Mesenchymal stem cell (in vitro differentiated cells and primary cell): ENCODE data around the gene NCOA5.
A peak's percentile ranks its signal among the peaks of the same experiment; 100 is the strongest.

ENCODE experiments used
- DNase-seq: peaks from one replicate; pipeline ENCODE4 v3.0.0-alpha.2; 2013
- H2AFZ ChIP-seq: one replicate; pipeline ENCODE4 v1.6.1; 2013; ENCODE audit warnings: low read depth, mild to moderate bottlenecking, control low read depth, inconsistent platforms, low read length, moderate library complexity
- H2AK5ac ChIP-seq: 2 replicates; pipeline ENCODE4 v1.6.1; 2013; ENCODE audit warnings: low read length, moderate library complexity, mild to moderate bottlenecking, inconsistent platforms; ENCODE audit not compliant: severe bottlenecking
- H2BK120ac ChIP-seq: one replicate; pipeline ENCODE4 v1.6.1; 2013; ENCODE audit warnings: low read depth, mild to moderate bottlenecking, inconsistent platforms, low read length, moderate library complexity
- H2BK12ac ChIP-seq, 2 experiments: one replicate each; pipeline ENCODE4 v1.6.1; 2013; ENCODE audit warnings: inconsistent platforms in 2 of 2, low read length in 2 of 2, mild to moderate bottlenecking in 2 of 2, moderate library complexity in 2 of 2, control low read depth in 1 of 2
- H2BK15ac ChIP-seq: one replicate; pipeline ENCODE4 v1.6.1; 2013; ENCODE audit warnings: mild to moderate bottlenecking, low read depth, inconsistent platforms; ENCODE audit not compliant: poor library complexity, severe bottlenecking
- H2BK5ac ChIP-seq: 2 replicates; pipeline ENCODE4 v1.6.1; 2013; ENCODE audit warnings: low read depth, mild to moderate bottlenecking, low read length, control low read depth, inconsistent platforms; ENCODE audit not compliant: poor library complexity, severe bottlenecking
- H3K14ac ChIP-seq, 2 experiments: one replicate each; pipeline ENCODE4 v1.6.1; 2013; ENCODE audit warnings: inconsistent platforms in 2 of 2, low read length in 2 of 2, control low read depth in 1 of 2, mild to moderate bottlenecking in 1 of 2, moderate library complexity in 1 of 2
- H3K18ac ChIP-seq, 2 experiments: one replicate each; pipeline ENCODE4 v1.6.1; 2013; ENCODE audit warnings: inconsistent platforms in 2 of 2, low read length in 2 of 2, control low read depth in 1 of 2, low read depth in 1 of 2, mild to moderate bottlenecking in 1 of 2
- H3K23ac ChIP-seq, 2 experiments: one replicate each; pipeline ENCODE4 v1.6.1; 2013; ENCODE audit warnings: inconsistent platforms in 2 of 2, low read length in 2 of 2, mild to moderate bottlenecking in 2 of 2, moderate library complexity in 2 of 2, control low read depth in 1 of 2
- H3K27ac ChIP-seq: 2 replicates; pipeline ENCODE4 v1.5.1; 2013; ENCODE audit warnings: mild to moderate bottlenecking, moderate library complexity, low read length, control low read depth, inconsistent platforms; ENCODE audit not compliant: poor library complexity, severe bottlenecking
- H3K27me3 ChIP-seq, 2 experiments: 2 replicates each; pipeline versions ENCODE4 v1.6.1 to v1.7.0; 2013; ENCODE audit warnings: low read length in 2 of 2, mild to moderate bottlenecking in 2 of 2, moderate library complexity in 2 of 2, control low read depth in 1 of 2, inconsistent platforms in 1 of 2; ENCODE audit not compliant: control insufficient read depth in 1 of 2, insufficient read depth in 1 of 2
- H3K36me3 ChIP-seq, 2 experiments: 2 replicates each; pipeline versions ENCODE4 v1.6.1 to v1.7.0; 2013; ENCODE audit warnings: low read length in 2 of 2, control low read depth in 1 of 2, inconsistent platforms in 1 of 2, low read depth in 1 of 2, mild to moderate bottlenecking in 1 of 2; ENCODE audit not compliant: insufficient read depth in 2 of 2, control insufficient read depth in 1 of 2
- H3K4ac ChIP-seq, 2 experiments: one replicate each; pipeline ENCODE4 v1.6.1; 2013; ENCODE audit warnings: inconsistent platforms in 2 of 2, low read length in 2 of 2, mild to moderate bottlenecking in 2 of 2, moderate library complexity in 2 of 2, control low read depth in 1 of 2, low read depth in 1 of 2
- H3K4me1 ChIP-seq: 2 replicates; pipeline ENCODE4 v1.6.1; 2013; ENCODE audit warnings: low read depth, low read length, control low read depth; ENCODE audit not compliant: control insufficient read depth, insufficient read depth
- H3K4me2 ChIP-seq: 2 replicates; pipeline ENCODE4 v1.6.1; 2013; ENCODE audit warnings: low read length, mild to moderate bottlenecking, inconsistent platforms; ENCODE audit not compliant: poor library complexity, severe bottlenecking
- H3K4me3 ChIP-seq, 2 experiments: 2 replicates each; pipeline versions ENCODE4 v1.5.1 to v1.7.0; 2013; ENCODE audit warnings: low read length in 2 of 2, mild to moderate bottlenecking in 2 of 2, control low read depth in 1 of 2, low read depth in 1 of 2; ENCODE audit not compliant: insufficient read depth in 1 of 2
- H3K79me1 ChIP-seq: replicated peaks from 2 replicates; pipeline ENCODE4 v1.6.1; 2013; ENCODE audit warnings: mild to moderate bottlenecking, control low read depth, low read length, inconsistent platforms; ENCODE audit not compliant: poor library complexity, severe bottlenecking
- H3K9ac ChIP-seq: 2 replicates; pipeline ENCODE4 v1.7.0; 2013; ENCODE audit warnings: mild to moderate bottlenecking, low read length, moderate library complexity
- H3K9me3 ChIP-seq: 2 replicates; pipeline ENCODE4 v1.7.0; 2013; ENCODE audit warnings: mild to moderate bottlenecking, low read length; ENCODE audit not compliant: control insufficient read depth
- H4K8ac ChIP-seq: one replicate; pipeline ENCODE4 v1.6.1; 2013; ENCODE audit warnings: inconsistent platforms, mild to moderate bottlenecking, low read length, moderate library complexity
- H4K91ac ChIP-seq: one replicate; pipeline ENCODE4 v1.6.1; 2013; ENCODE audit warnings: mild to moderate bottlenecking, low read length, inconsistent platforms
- WGBS: methylation state at CpG from one replicate; pipeline ENCODE4 v1.1.7; 2013; ENCODE audit warnings: mixed read lengths; 5-methylcytosine and 5-hydroxymethylcytosine counted together

NCOA5 gene

DNA sequence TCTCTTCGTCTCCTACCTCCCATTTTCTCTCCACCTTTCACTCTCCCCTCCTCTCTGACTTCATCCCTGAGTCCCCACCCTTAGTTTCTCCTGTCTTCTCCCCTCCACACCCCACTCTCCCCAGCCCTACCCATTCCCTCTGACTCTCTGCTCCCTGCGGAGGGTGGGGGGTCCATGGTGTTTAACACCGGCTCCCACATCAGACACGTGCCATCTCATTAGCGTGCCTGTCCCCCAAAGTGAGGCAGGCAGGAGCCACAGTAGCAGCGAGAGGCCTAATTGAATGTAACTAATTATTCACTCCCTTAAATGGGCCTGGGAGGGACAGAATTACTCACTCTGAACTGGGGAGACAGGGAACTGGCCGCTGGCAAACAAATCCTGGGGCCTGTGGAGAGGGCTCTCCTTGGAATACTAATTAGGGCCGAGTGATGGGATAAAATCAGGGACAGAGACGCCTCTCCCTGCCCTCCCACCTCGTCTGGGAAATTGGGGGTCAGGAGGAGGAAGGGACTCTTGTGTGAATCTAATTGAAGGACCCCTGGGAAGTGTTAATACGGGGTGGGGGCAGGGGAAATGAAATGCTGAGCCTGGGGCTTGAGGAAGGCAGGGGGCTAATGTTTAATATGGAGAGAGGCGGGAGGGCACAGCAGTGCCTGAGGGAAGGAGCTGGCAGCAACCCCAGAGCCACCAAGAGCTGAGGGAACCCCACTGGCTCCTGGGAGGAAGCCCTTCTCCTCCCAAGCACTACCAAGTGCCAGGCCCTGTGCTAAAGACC is 46.3 kb upstream of the NCOA5 start:
- H3K79me1 ChIP-seq, result no peaks in the 10 kb centered on the region
- no peak overlapping the region for H2AK5ac ChIP-seq
- H3K4me2 ChIP-seq, result no peak overlapping the region
- H3K4ac ChIP-seq, result no peak overlapping the region
- H3K14ac ChIP-seq, result no peak overlapping the region
- no peak overlapping the region for H3K9ac ChIP-seq
- no peak overlapping the region for H4K8ac ChIP-seq
- no peak overlapping the region for H3K4me3 ChIP-seq
- no peak overlapping the region for H3K23ac ChIP-seq
- no peaks in the 10 kb centered on the region for H3K36me3 ChIP-seq
- H2BK15ac ChIP-seq, result no peak overlapping the region
- no peak for DNase-seq
- no peak overlapping the region for H2AFZ ChIP-seq
- H2BK120ac ChIP-seq, result no peak overlapping the region
- no peaks in the 10 kb centered on the region for H3K4me1 ChIP-seq
- H3K18ac ChIP-seq, result no peak overlapping the region
- no peak overlapping the region for H2BK12ac ChIP-seq
- no peak overlapping the region for H3K27ac ChIP-seq
- no peak overlapping the region for H4K91ac ChIP-seq
- H2BK5ac ChIP-seq, result no peak overlapping the region
- peaks cover 66 to 79% of the 10 kb centered on the region in 2 experiments for H3K27me3 ChIP-seq
- no peaks in the 10 kb centered on the region for H3K9me3 ChIP-seq
- 37% methylated on average over 10 of the region's 12 CpGs for WGBS

- Histone ChIP-seq H4K8ac (no peak overlapping the region), H2BK5ac (no peak overlapping the region), H2BK120ac (no peak overlapping the region), H3K4me3 (no peak overlapping the region), H4K91ac (no peak overlapping the region), H2AK5ac (no peak overlapping the region), H2AFZ (no peak overlapping the region), H3K9me3 (no peaks in the 10 kb centered on the region), H3K36me3 (no peaks in the 10 kb centered on the region), H2BK12ac (no peak overlapping the region), H3K27me3 (peaks cover 66 to 79% of the 10 kb centered on the region in 2 experiments), H3K4me2 (no peak overlapping the region), H3K4ac (no peak overlapping the region), H3K27ac (no peak overlapping the region), H3K79me1 (no peaks in the 10 kb centered on the region), H3K23ac (no peak overlapping the region), H3K18ac (no peak overlapping the region), H3K4me1 (no peaks in the 10 kb centered on the region), H3K9ac (no peak overlapping the region), H2BK15ac (no peak overlapping the region), H3K14ac (no peak overlapping the region)
- no peak for DNase-seq
- WGBS, result 83% methylated on average over 7 of the region's 7 CpGs
These were observed 45.0 kb upstream of the NCOA5 start for GRCh38 chr20:46134716-46135115.

DNA sequence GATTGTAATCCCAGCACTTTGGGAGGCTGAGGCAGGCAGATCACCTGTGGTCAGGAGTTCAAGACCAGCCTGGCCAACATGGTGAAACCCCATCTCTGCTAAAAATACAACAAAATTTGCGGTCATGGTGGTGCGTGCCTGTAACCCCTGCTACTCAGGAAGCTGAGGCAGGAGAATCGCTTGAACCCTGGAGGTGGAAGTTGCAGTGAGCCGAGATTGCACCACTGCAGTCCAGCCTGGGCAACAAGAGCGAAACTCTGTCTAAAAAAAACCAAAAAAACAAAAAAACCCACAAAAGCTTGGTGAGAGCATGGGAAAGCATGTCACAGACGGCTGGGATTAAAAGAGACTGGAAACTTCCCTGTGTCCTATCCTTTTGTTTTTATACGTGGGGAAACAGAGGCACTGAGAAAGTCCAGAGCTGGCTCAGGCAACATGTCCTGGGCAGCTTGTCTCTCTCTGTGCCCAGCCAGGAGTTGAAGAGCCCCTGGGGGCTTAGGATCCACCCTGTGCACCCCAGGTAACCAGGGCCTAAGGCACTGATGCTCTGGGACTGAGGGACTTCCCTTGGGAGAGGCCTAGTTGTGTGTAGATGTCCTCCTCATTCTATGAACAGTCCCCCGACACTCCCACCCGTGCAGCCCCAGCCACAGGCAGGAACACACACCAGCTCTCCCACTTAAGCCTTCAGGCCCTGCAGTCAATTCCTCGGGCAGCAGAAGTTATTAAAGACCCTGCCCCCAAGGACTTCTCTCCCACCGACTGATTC is 44.3 kb upstream of the NCOA5 start:
- WGBS, result 81% methylated on average over 8 of the region's 11 CpGs
- H3K4me2 ChIP-seq, result no peak overlapping the region

DNA sequence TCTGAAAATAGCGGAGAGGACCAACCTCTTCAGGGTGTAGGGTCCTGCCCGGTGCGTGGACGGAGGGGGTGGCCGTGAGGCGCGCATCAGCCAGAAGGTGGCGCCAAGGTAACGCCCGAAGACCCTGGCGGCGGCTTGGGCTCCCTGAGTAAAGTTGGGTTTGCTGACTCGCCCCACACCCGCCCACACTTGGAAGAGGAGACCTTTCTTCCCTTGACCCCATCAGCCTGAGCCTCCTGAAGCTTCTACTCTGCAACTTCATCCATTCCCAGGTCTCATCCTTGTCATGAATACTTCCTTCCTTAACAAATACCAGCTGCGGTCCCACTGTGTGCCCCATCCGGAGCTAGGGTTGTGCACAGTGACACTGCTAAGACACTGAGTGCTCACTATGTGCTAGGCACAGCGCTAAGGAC is 43.0 kb upstream of the NCOA5 start:
- Histone ChIP-seq H3K9ac (no peak overlapping the region), H2AK5ac (no peak overlapping the region), H2BK120ac (no peak overlapping the region), H4K8ac (no peak overlapping the region), H3K9me3 (no peaks in the 10 kb centered on the region), H3K27me3 (peaks cover 60 to 72% of the 10 kb centered on the region in 2 experiments), H3K14ac (no peak overlapping the region), H3K4me2 (no peak overlapping the region), H2BK15ac (no peak overlapping the region), H3K4me3 (no peak overlapping the region), H3K36me3 (no peaks in the 10 kb centered on the region), H2BK12ac (no peak overlapping the region), H3K4ac (no peak overlapping the region), H3K4me1 (no peaks in the 10 kb centered on the region), H2BK5ac (no peak overlapping the region), H4K91ac (no peak overlapping the region), H3K27ac (no peak overlapping the region), H3K23ac (no peak overlapping the region), H2AFZ (no peak overlapping the region), H3K18ac (no peak overlapping the region), H3K79me1 (no peaks in the 10 kb centered on the region)
- DNase-seq, result peak; percentile 54
- WGBS, result 15% methylated on average over 17 of the region's 17 CpGs

More for the DNA sequence above, 44.3 kb upstream of the NCOA5 start:
- H4K91ac ChIP-seq, result no peak overlapping the region
- no peak overlapping the region for H3K23ac ChIP-seq
- H3K9me3 ChIP-seq, result no peaks in the 10 kb centered on the region
- H3K4me3 ChIP-seq, result no peak overlapping the region
- H2BK120ac ChIP-seq, result no peak overlapping the region
- no peak overlapping the region for H3K9ac ChIP-seq
- H3K36me3 ChIP-seq, result no peaks in the 10 kb centered on the region
- no peak overlapping the region for H3K18ac ChIP-seq
- H4K8ac ChIP-seq, result no peak overlapping the region
- H3K27ac ChIP-seq, result no peak overlapping the region
- no peaks in the 10 kb centered on the region for H3K4me1 ChIP-seq
- H2BK5ac ChIP-seq, result no peak overlapping the region
- H2AK5ac ChIP-seq, result no peak overlapping the region
- H3K79me1 ChIP-seq, result no peaks in the 10 kb centered on the region
- no peak overlapping the region for H3K4ac ChIP-seq
- H2AFZ ChIP-seq, result no peak overlapping the region
- H3K14ac ChIP-seq, result no peak overlapping the region
- no peak for DNase-seq
- H3K27me3 ChIP-seq, result peaks cover 62 to 79% of the 10 kb centered on the region in 2 experiments
- no peak overlapping the region for H2BK15ac ChIP-seq
- no peak overlapping the region for H2BK12ac ChIP-seq
